Mesendoderm (in vitro differentiated cells): ENCODE results near the gene FOXO6.
A peak's percentile ranks its signal among the peaks of the same experiment; 100 is the strongest.

ENCODE experiments used
- DNase-seq: peaks from one replicate; pipeline ENCODE4 v3.0.0; 2013
- H2AK5ac ChIP-seq: 2 replicates; pipeline ENCODE4 v1.6.1; 2013; ENCODE audit warnings: low read length, inconsistent platforms
- H2BK120ac ChIP-seq: 2 replicates; pipeline ENCODE4 v1.6.1; 2013; ENCODE audit warnings: low read depth, mild to moderate bottlenecking, low read length, moderate library complexity, mixed read lengths
- H2BK15ac ChIP-seq: replicated peaks from 2 replicates; pipeline ENCODE4 v1.6.1; 2013; ENCODE audit warnings: low read depth, mild to moderate bottlenecking, moderate library complexity
- H2BK5ac ChIP-seq: 2 replicates; pipeline ENCODE4 v1.6.1; 2013; ENCODE audit warnings: low read length, inconsistent platforms
- H3K18ac ChIP-seq: 2 replicates; pipeline ENCODE4 v1.6.1; 2013; ENCODE audit warnings: mild to moderate bottlenecking, low read length, mixed read lengths
- H3K23ac ChIP-seq: one replicate; pipeline ENCODE4 v1.6.1; 2013; ENCODE audit warnings: low read length
- H3K27ac ChIP-seq: 2 replicates; pipeline ENCODE4 v1.5.1; 2013; ENCODE audit warnings: low read depth, mild to moderate bottlenecking, inconsistent platforms, low read length, moderate library complexity
- H3K27me3 ChIP-seq: 2 replicates; pipeline ENCODE4 v1.6.1; 2013; ENCODE audit warnings: low read length, control low read depth, mild to moderate bottlenecking, inconsistent platforms; ENCODE audit not compliant: insufficient read depth, poor library complexity
- H3K36me3 ChIP-seq: 2 replicates; pipeline ENCODE4 v1.6.1; 2013; ENCODE audit warnings: low read length, inconsistent platforms; ENCODE audit not compliant: control insufficient read depth, insufficient read depth
- H3K4ac ChIP-seq: one replicate; pipeline ENCODE4 v1.6.1; 2013; ENCODE audit warnings: low read depth, mild to moderate bottlenecking, low read length, moderate library complexity
- H3K4me1 ChIP-seq: 2 replicates; pipeline ENCODE4 v1.6.1; 2013; ENCODE audit warnings: low read depth, low read length, inconsistent platforms; ENCODE audit not compliant: control insufficient read depth
- H3K4me2 ChIP-seq: 2 replicates; pipeline ENCODE4 v1.6.1; 2013; ENCODE audit warnings: low read length
- H3K4me3 ChIP-seq: 2 replicates; pipeline ENCODE4 v1.5.1; 2013; ENCODE audit warnings: mild to moderate bottlenecking, low read length
- H3K56ac ChIP-seq: one replicate; pipeline ENCODE4 v1.6.1; 2013; ENCODE audit warnings: low read length
- H3K79me1 ChIP-seq: 2 replicates; pipeline ENCODE4 v1.6.1; 2013; ENCODE audit warnings: low read length, inconsistent platforms
- H3K79me2 ChIP-seq: 2 replicates; pipeline ENCODE4 v1.6.1; 2013; ENCODE audit warnings: mild to moderate bottlenecking, low read length; ENCODE audit not compliant: control insufficient read depth, insufficient read depth
- H3K9ac ChIP-seq: 2 replicates; pipeline ENCODE4 v1.6.1; 2013; ENCODE audit warnings: low read length, inconsistent platforms
- H4K5ac ChIP-seq: one replicate; pipeline ENCODE4 v1.6.1; 2013; ENCODE audit warnings: low read length
- H4K8ac ChIP-seq: one replicate; pipeline ENCODE4 v1.6.1; 2013; ENCODE audit warnings: low read depth, mild to moderate bottlenecking, control low read depth, low read length, moderate library complexity
- WGBS: extraction: QIAGEN DNeasy Blood & Tissue Kit; methylation state at CpG from one replicate; pipeline ENCODE4 v1.1.7; 2013; ENCODE audit warnings: low lambda C conversion rate, missing lambda C conversion rate; ENCODE audit not compliant: insufficient coverage; ENCODE audit errors: extremely low coverage; 5-methylcytosine and 5-hydroxymethylcytosine counted together

Gene FOXO6

GRCh38 chr1:41400225-41400624, 39.0 kb downstream of the FOXO6 start:
- Histone ChIP-seq H2BK5ac (no peak overlapping the region), H4K5ac (no peak overlapping the region), H3K9ac (no peak overlapping the region), H3K79me1 (no peaks in the 10 kb centered on the region), H2BK15ac (no peak overlapping the region), H3K18ac (no peak overlapping the region), H3K36me3 (no peaks in the 10 kb centered on the region), H2BK120ac (no peak overlapping the region), H3K4ac (no peak overlapping the region), H3K23ac (no peak overlapping the region), H4K8ac (no peak overlapping the region), H3K27ac (no peak overlapping the region), H3K56ac (no peak overlapping the region), H3K79me2 (no peaks in the 10 kb centered on the region), H2AK5ac (no peak overlapping the region), H3K4me2 (no peak overlapping the region), H3K4me1 (peaks cover 4% of the 10 kb centered on the region), H3K4me3 (no peak overlapping the region), H3K27me3 (no peaks in the 10 kb centered on the region)
- no peak for DNase-seq
- no CpG with 5 or more reads among the region's 3 CpGs for WGBS

GRCh38 chr1:41401899-41402298, 40.7 kb downstream of the FOXO6 start:
- H2BK120ac ChIP-seq: no peak overlapping the region
- H3K27ac ChIP-seq: no peak overlapping the region
- H4K5ac ChIP-seq: no peak overlapping the region
- WGBS: no CpG with 5 or more reads among the region's 2 CpGs
- H3K23ac ChIP-seq: no peak overlapping the region
- no peak overlapping the region for H3K4ac ChIP-seq
- no peak overlapping the region for H3K56ac ChIP-seq
- no peak overlapping the region for H4K8ac ChIP-seq
- no peak overlapping the region for H3K4me2 ChIP-seq
- no peak overlapping the region for H2BK15ac ChIP-seq
- no peak overlapping the region for H3K9ac ChIP-seq
- H2AK5ac ChIP-seq: no peak overlapping the region
- H2BK5ac ChIP-seq: no peak overlapping the region
- no peak for DNase-seq
- H3K79me2 ChIP-seq: no peaks in the 10 kb centered on the region
- peaks cover 2% of the 10 kb centered on the region for H3K4me1 ChIP-seq
- H3K27me3 ChIP-seq: no peaks in the 10 kb centered on the region
- no peak overlapping the region for H3K18ac ChIP-seq
- no peaks in the 10 kb centered on the region for H3K36me3 ChIP-seq
- no peaks in the 10 kb centered on the region for H3K79me1 ChIP-seq
- H3K4me3 ChIP-seq: no peak overlapping the region

GRCh38 chr1:41404308-41404761, 43.1 kb downstream of the FOXO6 start:
- Histone ChIP-seq H3K36me3 (no peaks in the 10 kb centered on the region), H3K27me3 (no peaks in the 10 kb centered on the region), H3K18ac (no peak overlapping the region), H4K8ac (no peak overlapping the region), H3K4ac (no peak overlapping the region), H2AK5ac (no peak overlapping the region), H3K4me2 (no peak overlapping the region), H3K9ac (no peak overlapping the region), H3K4me1 (peaks cover 2% of the 10 kb centered on the region), H3K79me2 (no peaks in the 10 kb centered on the region), H2BK5ac (no peak overlapping the region), H3K27ac (no peak overlapping the region), H3K56ac (no peak overlapping the region), H3K23ac (no peak overlapping the region), H3K4me3 (no peak overlapping the region), H3K79me1 (no peaks in the 10 kb centered on the region), H2BK120ac (no peak overlapping the region), H2BK15ac (no peak overlapping the region), H4K5ac (no peak overlapping the region)
- peak; percentile 86 for DNase-seq
- no CpG with 5 or more reads among the region's 10 CpGs for WGBS

- no CpG with 5 or more reads among the region's 14 CpGs for WGBS
- no peak overlapping the region for H2AK5ac ChIP-seq
- no peak overlapping the region for H3K23ac ChIP-seq
Observed at GRCh38 chr1:41407664-41408252, 46.5 kb downstream of the FOXO6 start.

GRCh38 chr1:41408691-41409090, 47.5 kb downstream of the FOXO6 start:
- no CpG with 5 or more reads among the region's 6 CpGs for WGBS
- Histone ChIP-seq H4K8ac (no peak overlapping the region), H3K79me1 (no peaks in the 10 kb centered on the region), H3K9ac (no peak overlapping the region), H2BK15ac (no peak overlapping the region), H3K79me2 (no peaks in the 10 kb centered on the region), H3K4me2 (no peak overlapping the region), H2BK5ac (no peak overlapping the region), H2AK5ac (no peak overlapping the region), H3K56ac (no peak overlapping the region), H3K27me3 (no peaks in the 10 kb centered on the region), H3K27ac (no peak overlapping the region), H2BK120ac (no peak overlapping the region), H3K4me3 (no peak overlapping the region), H4K5ac (no peak overlapping the region), H3K18ac (no peak overlapping the region), H3K4ac (no peak overlapping the region), H3K4me1 (no peaks in the 10 kb centered on the region), H3K36me3 (no peaks in the 10 kb centered on the region), H3K23ac (no peak overlapping the region)
- DNase-seq: no peak

More at GRCh38 chr1:41407664-41408252, 46.5 kb downstream of the FOXO6 start:
- Histone ChIP-seq H3K4ac (no peak overlapping the region), H2BK5ac (no peak overlapping the region), H3K79me1 (no peaks in the 10 kb centered on the region), H4K8ac (no peak overlapping the region), H3K56ac (no peak overlapping the region), H3K4me2 (no peak overlapping the region), H4K5ac (no peak overlapping the region), H3K18ac (no peak overlapping the region), H3K36me3 (no peaks in the 10 kb centered on the region), H2BK120ac (no peak overlapping the region), H3K9ac (no peak overlapping the region), H3K4me1 (no peaks in the 10 kb centered on the region), H3K27me3 (no peaks in the 10 kb centered on the region), H3K4me3 (no peak overlapping the region), H2BK15ac (no peak overlapping the region), H3K27ac (no peak overlapping the region), H3K79me2 (no peaks in the 10 kb centered on the region)
- no peak for DNase-seq

GRCh38 chr1:41409825-41410224, 48.6 kb downstream of the FOXO6 start:
- Histone ChIP-seq H3K9ac (no peak overlapping the region), H4K8ac (no peak overlapping the region), H3K4me1 (no peaks in the 10 kb centered on the region), H3K4ac (no peak overlapping the region), H2BK15ac (no peak overlapping the region), H2AK5ac (no peak overlapping the region), H3K36me3 (no peaks in the 10 kb centered on the region), H2BK5ac (no peak overlapping the region), H3K4me3 (no peak overlapping the region), H4K5ac (no peak overlapping the region), H3K23ac (no peak overlapping the region), H3K4me2 (no peak overlapping the region), H3K79me2 (no peaks in the 10 kb centered on the region), H3K79me1 (no peaks in the 10 kb centered on the region), H2BK120ac (no peak overlapping the region), H3K27ac (no peak overlapping the region), H3K27me3 (no peaks in the 10 kb centered on the region), H3K18ac (no peak overlapping the region), H3K56ac (no peak overlapping the region)
- DNase-seq: no peak
- WGBS: no CpG with 5 or more reads among the region's 7 CpGs
